Measurements from ENCODE around the gene CCDC61.

CCDC61 gene

GRCh38 chr19:46042252-46042883, 47.1 kb downstream of the CCDC61 start:
- DNase-seq, result no peak

- DNase-seq, result no peak
Observed at GRCh38 chr19:46043519-46043918, 48.3 kb downstream of the CCDC61 start.

- no peak for DNase-seq
Observed at GRCh38 chr19:46049597-46049996, 54.3 kb downstream of the CCDC61 start.

- no peak for DNase-seq
Observed at GRCh38 chr19:46052896-46053295, 57.6 kb downstream of the CCDC61 start.

- DNase-seq, result no peak
Observed at GRCh38 chr19:46056536-46056935, 61.3 kb downstream of the CCDC61 start.

- no peak for DNase-seq
Observed at GRCh38 chr19:46058778-46059177, 63.5 kb downstream of the CCDC61 start.

- DNase-seq, result no peak
Observed at GRCh38 chr19:46060012-46060411, 64.7 kb downstream of the CCDC61 start.

- no peak for DNase-seq
Observed at GRCh38 chr19:46063201-46063600, 67.9 kb downstream of the CCDC61 start.

- no peak for DNase-seq
Observed at GRCh38 chr19:46065486-46066071, 70.3 kb downstream of the CCDC61 start.

- no peak for DNase-seq
Observed at GRCh38 chr19:46066471-46066870, 71.2 kb downstream of the CCDC61 start.

- no peak for DNase-seq
Observed at GRCh38 chr19:46067691-46068090, 72.4 kb downstream of the CCDC61 start.

Measured in midbrain (tissue), 1 donor.